OCI-LY7 (cell line): ENCODE results near the gene EPAS1. TPM values are rescaled to one million over a fixed set of nuclear protein-coding genes. Genes with fewer than 3 reads are reported as not detected.

ENCODE experiments used
- BruUV-seq: library from RNA; stranded (reverse); fragments of 400-500 nt; replicated peaks from 2 replicates; lab custom pipeline; 2021; lab: Mats Ljungman, UMichigan
- CTCF ChIA-PET: fragments of 300-600 bp; sonication (Branson Sonifier 250); formaldehyde crosslinking; loops from one replicate; lab custom pipeline; 2022; ENCODE audit warnings: antibody characterized with exemption; ENCODE audit not compliant: unreplicated experiment; lab: Charles Lee
- POLR2A ChIA-PET: fragments of 300-600 bp; sonication (Branson Sonifier 250); formaldehyde crosslinking; loops from one replicate; lab custom pipeline; 2022; ENCODE audit warnings: antibody characterized with exemption; lab: Charles Lee
- DNase-seq: peaks from one replicate; pipeline ENCODE4 v3.0.0-alpha.2; 2015; ENCODE audit warnings: low spot score
- H2AFZ ChIP-seq: fragments of 200-600 bp; sonication (generic), shearing (Covaris generic); 2 replicates; pipeline ENCODE4 v1.6.1; 2014; ENCODE audit warnings: mild to moderate bottlenecking, antibody characterized with exemption, low read length, moderate library complexity
- H3K27ac ChIP-seq: fragments of 200-600 bp; sonication (generic); 2 replicates; pipeline ENCODE4 v1.5.1; 2014; ENCODE audit warnings: mixed run types, low read depth, mild to moderate bottlenecking, moderate library complexity, low read length, inconsistent platforms; ENCODE audit not compliant: poor library complexity, severe bottlenecking
- H3K36me3 ChIP-seq: fragments of 200-600 bp; sonication (generic); 2 replicates; pipeline ENCODE4 v1.6.1; 2014; ENCODE audit warnings: mild to moderate bottlenecking, antibody characterized with exemption, low read length, moderate library complexity, mixed read lengths; ENCODE audit not compliant: insufficient read depth
- H3K4me1 ChIP-seq: fragments of 200-600 bp; sonication (generic); 2 replicates; pipeline ENCODE4 v1.5.1; 2014; ENCODE audit warnings: mild to moderate bottlenecking, low read length; ENCODE audit not compliant: insufficient read depth, poor library complexity, severe bottlenecking
- H3K4me2 ChIP-seq: fragments of 200-600 bp; sonication (generic); 2 replicates; pipeline ENCODE4 v1.6.1; 2014; ENCODE audit warnings: mild to moderate bottlenecking, low read length
- H3K4me3 ChIP-seq: fragments of 200-600 bp; sonication (generic); 2 replicates; pipeline ENCODE4 v1.5.1; 2014; ENCODE audit warnings: mild to moderate bottlenecking, low read depth, low read length; ENCODE audit not compliant: poor library complexity, severe bottlenecking
- H3K79me2 ChIP-seq: fragments of 200-600 bp; sonication (generic); 2 replicates; pipeline ENCODE4 v1.6.1; 2016; ENCODE audit warnings: low read depth, mild to moderate bottlenecking, low read length, moderate library complexity, mixed read lengths; ENCODE audit not compliant: insufficient read depth
- H3K9me2 ChIP-seq: fragments of 200-600 bp; sonication (generic); 2 replicates; pipeline ENCODE4 v1.6.1; 2016; ENCODE audit warnings: mild to moderate bottlenecking, low read length, mixed read lengths; ENCODE audit not compliant: insufficient read depth
- H3K9me3 ChIP-seq: fragments of 200-600 bp; sonication (generic); 2 replicates; pipeline ENCODE4 v1.6.1; 2014; ENCODE audit warnings: mild to moderate bottlenecking, mixed run types, low read length, mixed read lengths
- H4K20me1 ChIP-seq: fragments of 200-600 bp; sonication (generic); 2 replicates; pipeline ENCODE4 v1.6.1; 2014; ENCODE audit warnings: mild to moderate bottlenecking, antibody characterized with exemption, low read length, moderate library complexity, mixed read lengths; ENCODE audit not compliant: insufficient read depth
- CTCF ChIP-seq: fragments of 200-600 bp; sonication (generic); conservative IDR thresholded peaks from 2 replicates; pipeline ENCODE4 v1.5.1; 2014; ENCODE audit warnings: mild to moderate bottlenecking, antibody characterized with exemption, low read length, moderate library complexity, mixed read lengths
- EZH2phosphoT487 ChIP-seq: fragments of 200-600 bp; sonication (generic); IDR thresholded peaks from 2 replicates; pipeline ENCODE4 v1.6.1; 2018; ENCODE audit warnings: low read depth, borderline replicate concordance, mild to moderate bottlenecking, mixed run types, antibody characterized with exemption, low read length, moderate library complexity, mixed read lengths
- intact Hi-C: fragments of 100-400 bp; cut with micrococcal nuclease; formaldehyde crosslinking; loops from one replicate; pipeline ENCODE4 v1.10.0; 2022; ENCODE audit not compliant: unreplicated experiment
- total RNA-seq, 2 experiments: library from RNA; depleted of rRNA in 1 of 2; stranded (reverse); fragments of >200 nt in 1 of 2; shearing (Covaris generic) in 1 of 2; gene quantifications; 2 replicates each; pipeline ENCODE4 v1.2.3, GENCODE V29; 2014 to 2022

Gene EPAS1
- total RNA-seq, 2 experiments from 2014 or later = 0.74 TPM; not detected in 1

GRCh38 chr2:46365913-46366667, 68.9 kb downstream of the EPAS1 start:
- Histone ChIP-seq H3K27ac (no peak overlapping the region), H3K4me2 (no peak overlapping the region), H2AFZ (no peak overlapping the region), H4K20me1 (no peaks in the 10 kb centered on the region), H3K79me2 (no peaks in the 10 kb centered on the region), H3K9me2 (no peaks in the 10 kb centered on the region), H3K4me3 (no peak overlapping the region), H3K9me3 (no peaks in the 10 kb centered on the region), H3K4me1 (no peaks in the 10 kb centered on the region), H3K36me3 (no peaks in the 10 kb centered on the region)
- ChIA-PET POLR2A (no interaction called here), CTCF (interaction anchor here (0.5 kb wide), 1 partner anchor 209 kb away, joined by 3 read pairs; no protein-coding TSS in a partner anchor)
- BruUV-seq = no TSS peak
- intact Hi-C loops = loop anchor here (2.0 to 10.0 kb wide), 5 partner anchors 171 to 721 kb away; no protein-coding TSS in a partner anchor
- no peak for DNase-seq
- TF ChIP-seq EZH2phosphoT487 (no peak), CTCF (peak; percentile 59)

GRCh38 chr2:46366668-46367052, 69.5 kb downstream of the EPAS1 start:
- intact Hi-C loops = loop anchor here (5.0 to 10.0 kb wide), 4 partner anchors 172 to 722 kb away; no protein-coding TSS in a partner anchor
- H3K79me2 ChIP-seq = no peaks in the 10 kb centered on the region
- H3K9me2 ChIP-seq = no peaks in the 10 kb centered on the region
- H4K20me1 ChIP-seq = no peaks in the 10 kb centered on the region
- ChIA-PET POLR2A (no interaction called here), CTCF (interaction anchor here (0.5 kb wide), 1 partner anchor 209 kb away, joined by 3 read pairs; no protein-coding TSS in a partner anchor)
- TF ChIP-seq EZH2phosphoT487 = no peak
- no peak; the same call in 1 of the 2 replicates for TF ChIP-seq CTCF
- no peak overlapping the region for H3K4me3 ChIP-seq
- H3K9me3 ChIP-seq = no peaks in the 10 kb centered on the region
- H3K27ac ChIP-seq = no peak overlapping the region
- no peaks in the 10 kb centered on the region for H3K36me3 ChIP-seq
- no TSS peak for BruUV-seq
- no peak for DNase-seq
- H3K4me1 ChIP-seq = no peaks in the 10 kb centered on the region
- no peak overlapping the region for H2AFZ ChIP-seq
- H3K4me2 ChIP-seq = no peak overlapping the region

GRCh38 chr2:46367286-46367685, 70.1 kb downstream of the EPAS1 start:
- H3K9me3 ChIP-seq = no peaks in the 10 kb centered on the region
- no peak for TF ChIP-seq CTCF
- TF ChIP-seq EZH2phosphoT487 = no peak
- H3K4me2 ChIP-seq = no peak overlapping the region
- intact Hi-C loops = loop anchor here (5.0 to 10.0 kb wide), 4 partner anchors 172 to 722 kb away; no protein-coding TSS in a partner anchor
- H3K4me1 ChIP-seq = no peaks in the 10 kb centered on the region
- no peaks in the 10 kb centered on the region for H3K9me2 ChIP-seq
- POLR2A ChIA-PET = no interaction called here
- no peak overlapping the region for H3K4me3 ChIP-seq
- no peaks in the 10 kb centered on the region for H3K79me2 ChIP-seq
- no peak overlapping the region for H3K27ac ChIP-seq
- CTCF ChIA-PET = no interaction called here
- H4K20me1 ChIP-seq = no peaks in the 10 kb centered on the region
- no peak overlapping the region for H2AFZ ChIP-seq
- no peaks in the 10 kb centered on the region for H3K36me3 ChIP-seq
- no peak for DNase-seq
- BruUV-seq = no TSS peak
